COLO668 (cell line): Measurements from ENCODE around the gene RPL36.
A peak's percentile ranks its signal among the peaks of the same experiment; 100 is the strongest.
"Not testable (repeated sequence)": the region's sequence is repeated elsewhere in the genome, so short reads cannot be mapped to it uniquely, and the experiment has no call there.

ENCODE experiments used
- DNase-seq: peaks from one replicate; lab custom pipeline; 2025; ENCODE audit not compliant: unreplicated experiment; lab: John Stamatoyannopoulos, UW

Gene RPL36

DNA sequence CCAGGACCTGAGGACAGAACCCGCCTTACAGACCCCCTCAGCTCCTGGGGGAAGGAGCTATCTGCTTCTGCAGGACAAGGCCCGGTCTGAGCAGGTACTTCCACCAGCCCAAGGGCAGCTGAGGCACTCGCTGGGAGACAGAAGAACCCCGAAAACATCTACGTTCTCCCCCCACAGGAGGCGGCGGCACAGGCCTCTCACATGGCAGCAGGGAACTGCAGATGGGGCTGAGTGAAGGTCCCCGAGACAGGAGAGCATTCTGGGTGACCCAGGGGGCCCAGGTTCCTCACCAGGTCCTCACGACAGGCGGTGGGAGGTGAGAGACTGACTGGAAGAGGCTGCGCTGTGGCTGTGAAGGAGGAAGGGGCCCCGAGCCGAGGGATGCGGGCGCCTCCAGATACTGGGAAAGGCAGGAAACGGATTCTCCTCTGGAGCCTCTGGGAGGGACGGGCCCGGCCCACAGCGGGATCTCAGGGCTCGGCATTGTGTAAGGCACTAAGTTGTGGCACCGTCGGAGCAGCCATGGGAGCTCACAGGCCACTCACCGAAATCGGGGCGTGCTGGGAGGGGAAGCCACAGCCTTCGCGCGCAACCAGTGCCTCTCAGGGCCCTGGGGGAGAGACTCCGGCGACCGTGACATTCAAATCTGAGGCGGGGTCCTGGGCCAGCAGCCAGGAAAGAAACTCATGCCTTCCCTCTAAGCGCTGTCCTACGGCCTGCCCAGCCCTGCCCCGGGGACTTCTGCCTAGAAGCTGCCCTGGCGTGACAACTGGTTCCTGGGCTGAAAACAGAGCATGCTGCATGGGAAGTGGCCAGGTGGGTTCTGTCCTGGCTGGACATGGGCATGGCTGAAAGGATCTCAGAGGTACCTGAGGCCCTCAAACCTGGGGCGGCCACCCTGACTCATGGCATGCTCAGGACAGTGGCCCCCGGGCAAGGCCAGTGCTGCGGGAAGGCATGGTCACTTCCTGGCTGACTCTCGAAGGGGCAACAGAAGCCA, 14.0 kb downstream of the RPL36 start:
- DNase-seq, result no peak

GRCh38 chr19:5705552-5705951, 15.5 kb downstream of the RPL36 start:
- no peak for DNase-seq

GRCh38 chr19:5706876-5707573, 16.9 kb downstream of the RPL36 start:
- DNase-seq, result no peak

DNA sequence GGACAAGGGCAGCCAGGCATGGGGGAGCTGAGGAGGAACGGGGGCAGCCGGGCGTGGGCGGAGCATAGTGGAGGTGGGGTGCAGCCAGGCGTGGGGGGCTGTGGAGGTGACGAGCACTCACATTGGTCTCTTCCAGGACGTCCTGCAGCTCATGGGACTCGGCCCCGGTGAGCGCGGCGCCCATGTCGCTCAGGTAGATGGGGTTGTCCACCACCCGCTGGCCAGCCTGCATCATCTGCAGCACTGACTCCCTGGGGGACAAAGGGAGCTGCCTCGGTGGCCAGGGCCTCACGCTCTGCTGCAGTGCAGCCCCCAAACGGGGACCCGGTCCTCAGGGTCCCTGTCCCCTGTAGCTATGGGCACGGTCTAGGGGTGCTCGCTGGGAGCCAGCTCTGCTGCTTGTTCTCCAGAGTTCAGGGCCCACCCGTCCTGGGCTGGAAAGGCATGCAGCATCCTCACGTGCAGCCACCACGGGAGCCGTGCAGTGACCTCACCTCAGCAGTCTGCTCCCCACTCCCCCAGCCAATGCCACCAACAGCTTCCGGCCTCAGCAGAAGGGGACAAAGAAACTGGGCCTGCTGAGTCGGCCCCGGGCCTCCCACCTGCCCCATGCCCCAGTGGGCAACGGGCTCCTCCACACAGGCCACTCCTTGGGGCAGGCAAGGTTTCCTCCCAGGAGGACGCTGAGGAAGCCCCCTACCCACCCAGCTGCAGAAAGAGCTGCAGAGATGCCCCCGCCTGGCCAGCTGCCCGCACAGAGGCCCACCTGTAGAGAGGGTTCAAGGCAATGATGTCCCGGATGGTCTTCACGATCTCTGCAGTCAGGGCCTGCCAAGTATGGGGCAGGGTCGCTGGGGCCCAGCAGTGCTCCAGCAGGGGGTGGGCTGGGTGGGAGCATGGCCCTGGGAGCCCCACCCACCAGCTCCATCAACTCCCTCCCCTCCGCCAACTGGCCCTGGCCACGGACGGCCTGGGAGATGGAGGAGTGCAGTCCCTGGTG, 17.8 kb downstream of the RPL36 start:
- no peak for DNase-seq

DNA sequence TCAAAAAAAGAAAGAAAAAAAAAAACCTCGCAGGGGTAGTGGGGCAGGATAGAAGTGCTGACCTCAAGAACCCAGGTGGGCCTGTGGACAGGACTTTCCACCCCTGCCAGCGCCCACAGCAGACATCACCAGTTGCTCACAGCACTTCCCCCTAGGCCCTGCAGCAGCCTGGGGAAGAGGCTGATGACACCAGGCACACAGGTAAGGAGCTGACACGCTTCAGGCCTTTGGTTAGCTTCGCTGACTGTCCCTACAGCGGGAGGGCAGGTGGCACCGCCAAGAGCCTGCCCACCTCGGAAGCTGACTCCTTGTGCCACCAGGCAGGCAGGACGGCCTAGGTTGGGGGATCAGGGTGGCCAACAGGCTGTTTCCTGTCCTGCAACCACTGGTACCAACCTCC, 20.9 kb downstream of the RPL36 start:
- DNase-seq, result no peak

DNA sequence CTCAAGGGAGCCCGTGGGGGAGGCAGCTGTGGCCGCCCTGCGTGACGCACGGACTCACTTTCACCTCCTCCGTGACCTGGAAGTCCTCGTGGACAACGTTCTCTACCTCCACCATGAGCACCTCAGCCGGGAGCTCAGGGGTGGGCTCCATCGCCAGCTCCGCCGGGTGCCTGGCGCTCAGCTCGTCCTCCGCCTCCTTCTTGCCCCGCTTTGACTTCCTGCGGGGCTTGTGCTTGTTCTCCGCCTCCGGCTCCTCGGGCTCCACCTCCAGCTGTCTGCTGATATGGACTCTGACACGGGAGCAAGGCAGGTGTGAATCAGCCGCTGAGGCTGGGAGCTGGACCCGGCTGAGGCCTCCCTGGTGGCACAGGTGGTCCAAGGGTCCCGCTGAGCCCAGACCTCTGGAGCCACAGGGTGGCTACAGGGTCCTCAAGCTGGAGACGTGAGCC, 21.6 kb downstream of the RPL36 start:
- no peak for DNase-seq

GRCh38 chr19:5713228-5713627, 23.1 kb downstream of the RPL36 start:
- no peak for DNase-seq

DNA sequence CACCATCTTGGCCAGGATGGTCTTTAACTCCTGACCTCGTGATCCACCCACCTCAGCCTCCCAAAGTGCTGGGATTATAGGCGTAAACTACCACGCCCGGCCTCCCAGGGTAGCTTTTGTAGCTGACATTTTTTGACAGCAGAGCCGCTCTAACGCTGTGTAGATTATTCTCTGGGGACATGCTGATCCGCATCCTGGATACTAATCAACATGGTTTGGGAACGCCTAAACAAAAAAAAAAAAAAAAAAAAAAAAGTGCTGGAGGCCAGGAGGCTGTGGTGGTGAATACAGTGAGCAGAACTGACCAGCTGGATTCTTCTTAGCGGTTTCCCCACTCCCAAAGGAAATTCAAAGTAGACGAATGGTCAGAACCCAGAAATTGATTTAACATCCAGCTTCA, 24.7 kb downstream of the RPL36 start:
- no peak for DNase-seq

DNA sequence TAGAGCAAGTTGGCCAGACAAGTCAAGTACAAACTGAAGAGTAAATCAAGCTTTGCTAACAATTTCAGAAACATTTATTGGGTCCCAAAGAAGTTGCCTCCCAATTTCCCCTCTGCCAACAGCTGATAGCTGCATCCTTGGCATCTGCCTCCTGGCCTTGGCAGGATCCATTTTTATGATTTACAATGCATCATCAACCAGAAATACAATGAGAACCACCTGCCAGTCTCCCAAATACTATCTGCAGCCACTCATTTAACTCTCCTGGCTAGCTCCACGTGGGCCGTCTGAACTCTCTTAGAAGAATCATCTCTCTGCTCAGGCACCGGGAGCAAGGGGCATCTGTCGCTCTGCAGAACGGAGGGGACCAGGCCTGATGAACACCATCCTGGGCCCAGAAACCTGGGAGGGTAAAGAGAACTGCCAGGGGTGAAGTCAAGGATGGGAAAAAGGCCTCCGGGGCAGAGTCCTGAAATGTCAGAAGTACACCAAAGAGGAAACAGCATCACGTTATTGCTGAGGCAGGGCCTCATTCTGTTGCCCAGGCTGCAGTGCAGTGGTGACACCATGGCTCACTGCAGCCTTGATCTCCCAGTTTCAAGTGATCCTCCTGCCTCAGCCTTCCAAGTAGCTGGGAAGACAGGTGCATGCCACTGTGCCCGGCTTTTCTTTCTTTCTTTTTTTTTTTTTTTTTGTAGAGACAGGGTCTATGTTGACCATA, 27.3 kb downstream of the RPL36 start:
- DNase-seq, result no peak

- no peak for DNase-seq
These were observed 28.0 kb downstream of the RPL36 start for GRCh38 chr19:5718037-5718578.

GRCh38 chr19:5718579-5719273, 28.6 kb downstream of the RPL36 start:
- no peak for DNase-seq

GRCh38 chr19:5719274-5719960, 29.3 kb downstream of the RPL36 start:
- DNase-seq, result peak; percentile 35

DNA sequence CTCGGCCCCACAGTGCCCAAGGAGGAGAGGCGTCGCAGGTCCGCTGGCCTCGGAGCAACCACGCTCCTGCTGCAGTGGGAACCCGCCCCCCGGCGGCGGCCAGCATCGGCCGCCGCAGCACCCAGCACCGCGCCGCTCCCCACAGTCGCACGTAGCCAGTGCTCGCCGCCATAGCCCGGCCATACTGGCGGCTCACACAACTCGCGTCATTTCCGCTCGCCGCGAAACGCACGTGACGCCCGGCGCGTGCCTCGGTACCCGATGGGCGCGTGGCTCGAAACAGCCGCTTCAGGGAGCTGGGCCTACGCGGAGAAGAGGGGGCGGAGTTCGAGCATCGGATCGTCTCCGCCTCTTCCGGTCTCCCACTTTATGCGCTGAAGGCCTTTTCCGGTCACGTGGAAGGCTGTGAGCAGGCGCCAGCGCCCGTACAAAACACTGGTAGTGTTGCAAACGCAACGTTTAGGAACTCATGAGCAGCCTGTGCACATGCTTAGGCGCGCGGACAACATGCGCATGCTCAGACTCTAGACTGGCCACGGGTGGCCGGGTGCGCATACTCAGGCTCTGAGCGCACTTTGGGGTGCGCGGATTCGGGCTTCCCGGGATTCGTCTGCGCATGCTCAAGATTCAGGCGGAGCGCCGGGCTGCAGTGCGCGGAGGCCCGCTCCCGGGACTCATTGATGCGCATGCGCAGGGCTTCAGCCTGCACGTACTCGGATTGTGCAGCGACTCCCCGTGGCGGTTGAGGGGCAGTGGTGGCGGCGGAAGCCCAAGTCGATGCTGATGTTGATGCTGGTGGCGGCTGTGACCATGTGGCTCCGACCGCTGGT, 30.1 kb downstream of the RPL36 start, which contains the start of the genes CATSPERD and LONP1:
Gene CATSPERD (plus strand): TSS at position 677 of the 830 bp plus-strand sequence. CDS start 101 bp downstream, at position 778.
Gene LONP1 (minus strand): TSS at position 186 of the 830 bp plus-strand sequence. CDS start 14 bp downstream, at position 172.
- peak; percentile 99 for DNase-seq

DNA sequence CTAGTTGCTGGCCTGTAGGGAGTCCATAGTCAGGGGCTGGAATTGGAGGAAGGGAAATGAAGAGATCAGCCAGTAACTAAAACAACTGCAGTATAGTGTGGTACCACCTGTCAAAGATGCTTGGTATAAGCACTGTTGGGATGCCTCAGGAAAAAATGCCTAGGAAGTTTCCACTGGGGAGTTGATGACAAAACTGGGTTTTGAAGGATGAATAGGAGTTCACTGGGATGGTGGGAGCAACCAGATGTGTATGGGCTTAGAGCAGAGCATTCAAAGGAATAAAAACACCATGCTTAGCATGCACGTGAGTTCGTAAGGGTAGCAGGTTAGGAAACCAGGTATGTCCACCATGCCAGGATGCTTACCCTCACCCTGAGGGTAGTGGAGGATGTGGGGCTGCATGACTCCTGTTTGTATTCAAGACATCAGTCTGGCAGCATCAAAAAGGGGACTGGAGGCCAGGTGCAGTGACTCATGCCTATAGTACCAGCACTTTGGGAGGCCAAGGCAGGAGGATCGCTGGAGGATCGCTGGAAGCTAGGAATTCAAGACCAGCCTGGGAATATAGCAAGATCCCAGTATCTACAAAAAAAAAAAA, 37.5 kb downstream of the RPL36 start:
- DNase-seq, result no peak

- DNase-seq, result not testable (repeated sequence)
These were observed 43.1 kb downstream of the RPL36 start for GRCh38 chr19:5733172-5733571.

- no peak for DNase-seq
These were observed 48.3 kb downstream of the RPL36 start for GRCh38 chr19:5738423-5738822.
